CD14-positive monocyte (primary cell): ENCODE data around the gene CIPC. TPM values are rescaled to one million over a fixed set of nuclear protein-coding genes. Genes with fewer than 3 reads are reported as not detected.

Source experiments
- DNase-seq, 3 donors: peaks; one replicate each; pipeline ENCODE4 v3.0.0-alpha.2; 2011 to 2022
- H2AFZ ChIP-seq: 2 replicates; pipeline ENCODE4 v1.6.0; 2012; ENCODE audit warnings: mild to moderate bottlenecking, low read depth, low read length, inconsistent platforms; ENCODE audit not compliant: insufficient read depth, poor library complexity, severe bottlenecking
- H3K27ac ChIP-seq, 2 donors: 1 replicate in 1 of 2; 2 replicates in 1 of 2; pipeline ENCODE4 v1.5.1; 2012 to 2013; ENCODE audit warnings: low read length in 2 of 2, control low read depth in 1 of 2, inconsistent platforms in 1 of 2, low read depth in 1 of 2, mild to moderate bottlenecking in 1 of 2
- H3K27me3 ChIP-seq, 2 donors: one replicate each; pipeline versions ENCODE4 v1.6.0 to v1.6.1; 2011 to 2013; ENCODE audit warnings: low read length in 2 of 2; ENCODE audit not compliant: control insufficient read depth in 2 of 2, insufficient read depth in 2 of 2
- H3K36me3 ChIP-seq, 2 donors: replicated peaks in 1 of 2; 1 replicate in 1 of 2; 2 replicates in 1 of 2; pipeline versions ENCODE4 v1.5.1 to v1.6.1; 2012 to 2013; ENCODE audit warnings: low read length in 2 of 2, control low read depth in 1 of 2, inconsistent platforms in 1 of 2, mild to moderate bottlenecking in 1 of 2; ENCODE audit not compliant: insufficient read depth in 2 of 2, control insufficient read depth in 1 of 2
- H3K4me1 ChIP-seq, 2 donors: 1 replicate in 1 of 2; 2 replicates in 1 of 2; pipeline versions ENCODE4 v1.5.1 to v1.6.1; 2012 to 2013; ENCODE audit warnings: low read length in 2 of 2, control low read depth in 1 of 2, inconsistent platforms in 1 of 2, mild to moderate bottlenecking in 1 of 2, moderate library complexity in 1 of 2; ENCODE audit not compliant: insufficient read depth in 2 of 2, control insufficient read depth in 1 of 2
- H3K4me2 ChIP-seq: replicated peaks from 2 replicates; pipeline ENCODE3; 2012; ENCODE audit warnings: low read length, moderate library complexity, mild to moderate bottlenecking; ENCODE audit not compliant: poor library complexity, severe bottlenecking; ENCODE audit errors: extremely low read depth
- H3K4me3 ChIP-seq, 3 experiments: fragments of 200-600 bp in 1 of 3; sonication (generic) in 1 of 3; replicated peaks in 1 of 3; 1 replicate in 2 of 3; 2 replicates in 1 of 3; pipeline ENCODE4 v1.5.1; 2011 to 2013; ENCODE audit warnings: low read length in 3 of 3, mild to moderate bottlenecking in 3 of 3, control low read depth in 2 of 3, low read depth in 2 of 3, inconsistent platforms in 1 of 3, moderate library complexity in 1 of 3
- H3K79me2 ChIP-seq: 2 replicates; pipeline ENCODE4 v1.6.0; 2012; ENCODE audit warnings: mild to moderate bottlenecking, control low read depth, inconsistent platforms, low read length, moderate library complexity; ENCODE audit not compliant: insufficient read depth
- H3K9ac ChIP-seq: 2 replicates; pipeline ENCODE4 v1.6.0; 2017; ENCODE audit warnings: low read length, mild to moderate bottlenecking; ENCODE audit not compliant: insufficient read depth, poor library complexity, severe bottlenecking
- H3K9me3 ChIP-seq, 2 donors: replicated peaks in 1 of 2; 1 replicate in 1 of 2; 2 replicates in 1 of 2; pipeline versions ENCODE4 v1.5.1 to v1.6.1; 2012 to 2013; ENCODE audit warnings: low read length in 2 of 2, control low read depth in 1 of 2; ENCODE audit not compliant: control insufficient read depth in 1 of 2, insufficient read depth in 1 of 2
- H4K20me1 ChIP-seq: 2 replicates; pipeline ENCODE4 v1.6.0; 2012; ENCODE audit warnings: mild to moderate bottlenecking, low read length, control low read depth, moderate library complexity; ENCODE audit not compliant: insufficient read depth
- H3K27ac Mint-ChIP-seq, 7 donors: one replicate each; pipeline ENCODE4 v1.8.0; 2020; ENCODE audit warnings: mild to moderate bottlenecking in 7 of 7, mixed read lengths in 7 of 7, moderate library complexity in 6 of 7, inconsistent platforms in 2 of 7
- H3K27me3 Mint-ChIP-seq, 3 donors: one replicate each; pipeline ENCODE4 v1.8.0; 2021 to 2022; ENCODE audit warnings: low read depth in 3 of 3, mild to moderate bottlenecking in 3 of 3, mixed read lengths in 3 of 3, moderate library complexity in 3 of 3, inconsistent platforms in 1 of 3
- H3K36me3 Mint-ChIP-seq, 2 donors: one replicate each; pipeline ENCODE4 v1.8.0; 2020; ENCODE audit warnings: mixed read lengths in 2 of 2, inconsistent platforms in 1 of 2, mild to moderate bottlenecking in 1 of 2
- H3K4me1 Mint-ChIP-seq: one replicate; pipeline ENCODE4 v1.8.0; 2020; ENCODE audit warnings: mild to moderate bottlenecking, mixed read lengths
- H3K4me3 Mint-ChIP-seq, 2 donors: one replicate each; pipeline ENCODE4 v1.8.0; 2020; ENCODE audit warnings: mild to moderate bottlenecking in 2 of 2, mixed read lengths in 2 of 2, moderate library complexity in 1 of 2
- H3K9me3 Mint-ChIP-seq, 7 donors: one replicate each; pipeline ENCODE4 v1.8.0; 2020 to 2022; ENCODE audit warnings: mixed read lengths in 7 of 7, mild to moderate bottlenecking in 6 of 7, moderate library complexity in 6 of 7, inconsistent platforms in 2 of 7
- WGBS: methylation state at CpG from one replicate; pipeline ENCODE4 v1.1.5; 2013; ENCODE audit warnings: missing lambda C conversion rate; ENCODE audit not compliant: insufficient coverage; 5-methylcytosine and 5-hydroxymethylcytosine counted together
- intact Hi-C, 2 donors: fragments of 100-400 bp; cut with micrococcal nuclease; formaldehyde crosslinking; loops; one replicate each; pipeline versions ENCODE4 v1.15.0 to v1.15.1; 2023
- polyA plus RNA-seq, 3 donors: library from polyadenylated mRNA; depleted of rRNA in 1 of 3; unstranded in 2 of 3; stranded (reverse) in 1 of 3; fragments of 300-500 nt in 2 of 3; fragments of >200 nt in 1 of 3; fragmentation: Illumina TruSeq in 2 of 3; gene quantifications; 1 replicate in 2 of 3; 2 replicates in 1 of 3; pipeline ENCODE4 v1.2.3, GENCODE V29; 2012 to 2021
- TF ChIP-seq, protein P1 (sequence below): fragments of 200-600 bp; IDR thresholded peaks from one replicate; pipeline ENCODE4 v1.8.0; 2022; ENCODE audit warnings: antibody characterized with exemption, mild to moderate bottlenecking

The CIPC gene
- polyA plus RNA-seq, 3 donors, result 4.4 to 11.2 (median 7.0) TPM

GRCh38 chr14:77109656-77110055, 11.6 kb downstream of the CIPC start:
- no peak for DNase-seq
- intact Hi-C loops, result no loop called here
- Histone ChIP-seq H3K9me3 (no peaks in the 10 kb centered on the region), H3K4me1 (no peaks in the 10 kb centered on the region), H3K4me3 (no peak overlapping the region), H3K79me2 (no peaks in the 10 kb centered on the region), H3K4me2 (no peak overlapping the region), H4K20me1 (no peaks in the 10 kb centered on the region), H3K27me3 (no peaks in the 10 kb centered on the region), H2AFZ (no peak overlapping the region), H3K36me3 (peaks cover 58 to 93% of the 10 kb centered on the region in 2 donors), H3K27ac (no peak overlapping the region), H3K9ac (no peak overlapping the region)
- no peak overlapping the region for H3K27ac Mint-ChIP-seq
- H3K4me3 Mint-ChIP-seq, result no peak overlapping the region
- no peaks in the 10 kb centered on the region for H3K9me3 Mint-ChIP-seq
- H3K4me1 Mint-ChIP-seq, result no peaks in the 10 kb centered on the region
- WGBS, result 100% methylated on average over 1 of the region's 6 CpGs
- H3K27me3 Mint-ChIP-seq, result no peaks in the 10 kb centered on the region
- TF ChIP-seq, protein P1, sequence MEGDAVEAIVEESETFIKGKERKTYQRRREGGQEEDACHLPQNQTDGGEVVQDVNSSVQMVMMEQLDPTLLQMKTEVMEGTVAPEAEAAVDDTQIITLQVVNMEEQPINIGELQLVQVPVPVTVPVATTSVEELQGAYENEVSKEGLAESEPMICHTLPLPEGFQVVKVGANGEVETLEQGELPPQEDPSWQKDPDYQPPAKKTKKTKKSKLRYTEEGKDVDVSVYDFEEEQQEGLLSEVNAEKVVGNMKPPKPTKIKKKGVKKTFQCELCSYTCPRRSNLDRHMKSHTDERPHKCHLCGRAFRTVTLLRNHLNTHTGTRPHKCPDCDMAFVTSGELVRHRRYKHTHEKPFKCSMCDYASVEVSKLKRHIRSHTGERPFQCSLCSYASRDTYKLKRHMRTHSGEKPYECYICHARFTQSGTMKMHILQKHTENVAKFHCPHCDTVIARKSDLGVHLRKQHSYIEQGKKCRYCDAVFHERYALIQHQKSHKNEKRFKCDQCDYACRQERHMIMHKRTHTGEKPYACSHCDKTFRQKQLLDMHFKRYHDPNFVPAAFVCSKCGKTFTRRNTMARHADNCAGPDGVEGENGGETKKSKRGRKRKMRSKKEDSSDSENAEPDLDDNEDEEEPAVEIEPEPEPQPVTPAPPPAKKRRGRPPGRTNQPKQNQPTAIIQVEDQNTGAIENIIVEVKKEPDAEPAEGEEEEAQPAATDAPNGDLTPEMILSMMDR, result no peak
- peaks cover 62 to 78% of the 10 kb centered on the region in 2 donors for H3K36me3 Mint-ChIP-seq

- Mint-ChIP-seq H3K9me3 (no peaks in the 10 kb centered on the region), H3K27ac (no peak overlapping the region), H3K4me3 (no peak overlapping the region), H3K27me3 (no peaks in the 10 kb centered on the region), H3K36me3 (peaks cover 68 to 83% of the 10 kb centered on the region in 2 donors), H3K4me1 (no peaks in the 10 kb centered on the region)
- Histone ChIP-seq H3K4me1 (no peaks in the 10 kb centered on the region), H3K27me3 (no peaks in the 10 kb centered on the region), H3K4me3 (no peak overlapping the region), H3K4me2 (no peak overlapping the region), H4K20me1 (no peaks in the 10 kb centered on the region), H3K27ac (no peak overlapping the region), H3K9ac (no peak overlapping the region), H3K79me2 (no peaks in the 10 kb centered on the region), H3K9me3 (no peaks in the 10 kb centered on the region), H2AFZ (no peak overlapping the region), H3K36me3 (peaks cover 62 to 100% of the 10 kb centered on the region in 2 donors)
- intact Hi-C loops, result no loop called here
- no peak for DNase-seq
- TF ChIP-seq, protein P1, result no peak
- no CpG with 5 or more reads among the region's 1 CpG for WGBS
Measured at GRCh38 chr14:77110286-77110685, 12.2 kb downstream of the CIPC start.
